ENCODE data around the gene ENOX1. TPM values are rescaled to one million over a fixed set of nuclear protein-coding genes. Genes with fewer than 3 reads are reported as not detected.

Gene ENOX1
- total RNA-seq, 1 donor from 2014 or later = 0.79 TPM

DNA sequence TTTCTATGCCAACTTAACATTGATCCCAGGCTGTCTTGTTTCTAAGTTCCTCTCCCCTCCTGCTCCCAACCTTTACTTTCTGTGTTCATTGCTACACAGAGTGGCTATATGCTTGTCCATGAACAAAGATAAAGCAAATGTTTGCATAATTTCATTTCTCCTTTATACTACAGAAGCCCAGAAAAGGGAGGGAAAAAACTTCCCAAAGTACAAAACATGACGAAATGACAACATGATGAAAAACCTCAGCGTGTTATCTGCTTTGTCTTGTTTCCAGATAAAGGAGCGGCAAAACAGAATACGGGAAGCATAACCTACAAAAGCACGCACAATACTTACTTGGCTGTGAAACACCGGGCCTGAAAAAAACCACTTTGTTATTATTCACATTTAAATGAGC, 426.6 kb downstream of the ENOX1 start:
- no peak for FAIRE-seq

DNA sequence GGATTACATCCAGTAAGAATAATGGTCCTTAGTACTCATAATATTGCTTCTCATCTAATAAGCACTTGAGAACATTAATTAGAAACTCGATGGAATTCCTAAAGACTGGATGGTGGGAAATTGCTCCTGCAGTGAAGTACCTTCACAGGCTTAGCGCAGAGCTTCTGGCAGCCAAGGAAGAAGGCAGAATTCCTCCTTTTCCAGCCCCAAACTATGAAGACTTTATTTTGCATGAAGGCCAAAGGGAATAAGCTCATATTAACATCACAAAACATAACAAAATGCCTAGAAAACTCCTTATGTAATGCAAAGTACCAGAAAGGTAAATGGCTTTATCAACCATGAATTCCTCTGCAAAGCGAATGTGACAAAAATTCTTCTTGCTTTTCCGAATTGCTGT, 427.2 kb downstream of the ENOX1 start:
- FAIRE-seq = no peak

More for the DNA sequence above, 426.6 kb downstream of the ENOX1 start:
- DNase-seq (ENCODE audit: low read depth) = no peak
- Histone ChIP-seq H3K27me3 (ENCODE audit: control insufficient read depth, insufficient read depth, low read length) (no peaks in the 10 kb centered on the region), H3K4me3 (ENCODE audit: low read depth, low read length) (no peak overlapping the region), H3K36me3 (ENCODE audit: control insufficient read depth, insufficient read depth, low read length) (no peaks in the 10 kb centered on the region)
- TF ChIP-seq, protein P1, sequence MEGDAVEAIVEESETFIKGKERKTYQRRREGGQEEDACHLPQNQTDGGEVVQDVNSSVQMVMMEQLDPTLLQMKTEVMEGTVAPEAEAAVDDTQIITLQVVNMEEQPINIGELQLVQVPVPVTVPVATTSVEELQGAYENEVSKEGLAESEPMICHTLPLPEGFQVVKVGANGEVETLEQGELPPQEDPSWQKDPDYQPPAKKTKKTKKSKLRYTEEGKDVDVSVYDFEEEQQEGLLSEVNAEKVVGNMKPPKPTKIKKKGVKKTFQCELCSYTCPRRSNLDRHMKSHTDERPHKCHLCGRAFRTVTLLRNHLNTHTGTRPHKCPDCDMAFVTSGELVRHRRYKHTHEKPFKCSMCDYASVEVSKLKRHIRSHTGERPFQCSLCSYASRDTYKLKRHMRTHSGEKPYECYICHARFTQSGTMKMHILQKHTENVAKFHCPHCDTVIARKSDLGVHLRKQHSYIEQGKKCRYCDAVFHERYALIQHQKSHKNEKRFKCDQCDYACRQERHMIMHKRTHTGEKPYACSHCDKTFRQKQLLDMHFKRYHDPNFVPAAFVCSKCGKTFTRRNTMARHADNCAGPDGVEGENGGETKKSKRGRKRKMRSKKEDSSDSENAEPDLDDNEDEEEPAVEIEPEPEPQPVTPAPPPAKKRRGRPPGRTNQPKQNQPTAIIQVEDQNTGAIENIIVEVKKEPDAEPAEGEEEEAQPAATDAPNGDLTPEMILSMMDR (IDR thresholded peaks at IDR 0.05; ENCODE audit: insufficient read depth, low read length, severe bottlenecking) = no peak

DNA sequence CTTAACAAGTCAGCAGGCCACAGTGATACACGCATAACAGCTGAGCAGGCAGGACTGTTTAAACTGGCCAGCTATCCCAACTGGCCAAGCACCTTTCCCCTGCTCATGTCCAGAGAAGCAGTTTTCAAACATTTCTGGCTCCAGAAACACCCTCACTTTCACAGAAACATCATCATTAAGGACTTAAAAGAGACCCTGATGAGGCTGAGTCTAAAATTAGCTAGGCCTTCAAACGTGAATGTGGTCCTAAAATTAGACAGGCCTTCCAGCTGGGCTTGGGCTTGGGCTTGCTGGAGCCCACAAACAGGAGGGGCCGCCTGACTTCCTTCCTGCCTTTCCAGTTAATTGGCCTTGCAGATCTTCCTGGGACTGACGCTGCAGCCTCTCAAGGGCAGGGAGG, 429.2 kb downstream of the ENOX1 start:
- peak; percentile 60 for FAIRE-seq
- no peak overlapping the region for H3K4me3 ChIP-seq (ENCODE audit: low read depth, low read length)
- DNase-seq (ENCODE audit: low read depth) = no peak
- TF ChIP-seq, protein P1 (IDR thresholded peaks at IDR 0.05; ENCODE audit: insufficient read depth, low read length, severe bottlenecking) = no peak
- no peaks in the 10 kb centered on the region for H3K27me3 ChIP-seq (ENCODE audit: control insufficient read depth, insufficient read depth, low read length)
- no peaks in the 10 kb centered on the region for H3K36me3 ChIP-seq (ENCODE audit: control insufficient read depth, insufficient read depth, low read length)

More for the DNA sequence above, 427.2 kb downstream of the ENOX1 start:
- TF ChIP-seq, protein P1 (IDR thresholded peaks at IDR 0.05; ENCODE audit: insufficient read depth, low read length, severe bottlenecking) = no peak
- no peaks in the 10 kb centered on the region for H3K36me3 ChIP-seq (ENCODE audit: control insufficient read depth, insufficient read depth, low read length)
- no peaks in the 10 kb centered on the region for H3K27me3 ChIP-seq (ENCODE audit: control insufficient read depth, insufficient read depth, low read length)
- no peak for DNase-seq (ENCODE audit: low read depth)
- no peak overlapping the region for H3K4me3 ChIP-seq (ENCODE audit: low read depth, low read length)

DNA sequence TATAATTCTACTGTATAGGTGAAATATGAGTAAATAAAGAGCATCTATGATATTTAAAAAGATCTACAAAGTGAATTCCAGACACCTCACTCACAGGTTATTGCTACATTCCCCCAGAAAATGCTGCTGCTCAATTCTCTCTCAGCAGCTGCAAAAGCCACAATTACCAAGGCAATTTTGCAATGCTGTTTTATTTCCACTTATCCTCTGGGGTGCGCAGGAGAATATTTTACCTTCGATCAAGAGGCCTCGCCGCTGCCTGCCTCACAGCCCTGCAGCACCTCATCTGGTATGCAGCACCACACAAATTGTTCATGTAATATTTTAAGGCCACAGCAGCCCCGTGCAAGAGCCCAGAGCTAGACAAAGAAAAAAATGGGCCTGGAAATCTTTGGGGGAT, 430.2 kb downstream of the ENOX1 start:
- no peak for FAIRE-seq
- Histone ChIP-seq H3K4me3 (ENCODE audit: low read depth, low read length) (no peak overlapping the region), H3K27me3 (ENCODE audit: control insufficient read depth, insufficient read depth, low read length) (no peaks in the 10 kb centered on the region), H3K36me3 (ENCODE audit: control insufficient read depth, insufficient read depth, low read length) (no peaks in the 10 kb centered on the region)
- TF ChIP-seq, protein P1 (IDR thresholded peaks at IDR 0.05; ENCODE audit: insufficient read depth, low read length, severe bottlenecking) = no peak
- DNase-seq (ENCODE audit: low read depth) = peak; percentile 38

DNA sequence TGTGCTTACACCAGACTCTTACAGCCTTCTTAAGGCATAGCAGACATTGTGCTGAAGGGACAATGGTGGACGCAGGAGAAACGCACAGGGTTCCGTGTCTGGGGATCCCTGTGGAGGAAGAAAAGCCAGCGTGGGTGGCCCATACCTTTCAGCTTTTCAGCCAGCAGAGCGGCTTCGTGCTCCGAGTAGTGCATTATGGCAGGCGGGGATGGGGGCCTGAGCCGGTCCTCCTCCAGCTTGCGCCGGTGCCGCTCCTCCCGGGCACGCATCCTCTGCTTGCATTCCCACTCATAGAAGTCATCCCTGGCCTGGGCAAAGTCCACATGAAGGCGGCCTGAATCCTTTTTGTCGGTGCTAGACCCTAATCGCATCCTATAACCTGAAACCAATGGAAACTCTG, 431.0 kb downstream of the ENOX1 start:
- no peak for DNase-seq (ENCODE audit: low read depth)
- FAIRE-seq = no peak
- Histone ChIP-seq H3K27me3 (ENCODE audit: control insufficient read depth, insufficient read depth, low read length) (no peaks in the 10 kb centered on the region), H3K36me3 (ENCODE audit: control insufficient read depth, insufficient read depth, low read length) (no peaks in the 10 kb centered on the region), H3K4me3 (ENCODE audit: low read depth, low read length) (no peak overlapping the region)
- TF ChIP-seq, protein P1 (IDR thresholded peaks at IDR 0.05; ENCODE audit: insufficient read depth, low read length, severe bottlenecking) = no peak

Measured in bronchial epithelial cell (primary cell).